ENCODE measurements around the gene PEBP1. TPM values are rescaled to one million over a fixed set of nuclear protein-coding genes. Genes with fewer than 3 reads are reported as not detected.

Gene PEBP1
- 100 to 1,000 TPM; 315 to 322 TPM for total RNA-seq
- long read RNA-seq, transcript PEBP1-201 (4 exons, 1,697 nt) = major isoform, 566 of 572 reads
- long read RNA-seq, partial matches to known transcripts = 3 of 572 reads
- long read RNA-seq, other reads (novel, unspliced or antisense) = 3 of 572 reads

GRCh38 chr12:118135788-118136558 lies at the start of gene PEBP1:
TSS of gene PEBP1 (plus strand) at chr12:118136124. CDS start at chr12:118136210, 86 bp downstream.
- DNase-seq (peak; percentile 95), ATAC-seq (peak; percentile 99 to 100)
- intact Hi-C loops (cut with DNase I) = no loop called here

- intact Hi-C loops (cut with DNase I) = no loop called here
- ATAC-seq (no peak), DNase-seq (no peak)
These were observed 46.1 kb upstream of the PEBP1 start for GRCh38 chr12:118089782-118090181.

- intact Hi-C loops (cut with DNase I) = no loop called here
- DNase-seq (no peak), ATAC-seq (no peak)
These were observed 41.9 kb upstream of the PEBP1 start for GRCh38 chr12:118094039-118094438.

- no peak for DNase-seq
- no peak for ATAC-seq
- intact Hi-C loops (cut with DNase I) = no loop called here
These were observed 37.5 kb upstream of the PEBP1 start for GRCh38 chr12:118098401-118098800.

GRCh38 chr12:118098911-118099671 lies 36.8 kb upstream of the PEBP1 start:
- ATAC-seq = no peak
- DNase-seq = no peak
- intact Hi-C loops (cut with DNase I) = no loop called here

- intact Hi-C loops (cut with DNase I) = loop anchor here in 1 of 2 donors (5.0 kb wide), 1 partner anchor 39 kb away; the partner anchor contains the start of gene WSB2
- ATAC-seq (no peak), DNase-seq (no peak)
These were observed 34.9 kb upstream of the PEBP1 start for GRCh38 chr12:118101051-118101450.

- intact Hi-C loops (cut with DNase I) = loop anchor here in 1 of 2 donors (5.0 kb wide), 1 partner anchor 40 kb away; the partner anchor contains the start of gene WSB2
- DNase-seq (no peak), ATAC-seq (no peak)
These were observed 33.9 kb upstream of the PEBP1 start for GRCh38 chr12:118102070-118102469.

- intact Hi-C loops (cut with DNase I) = loop anchor here in 1 of 2 donors (5.0 kb wide), 1 partner anchor 40 kb away; the partner anchor contains the start of gene WSB2
- ATAC-seq (no peak), DNase-seq (no peak)
These were observed 33.3 kb upstream of the PEBP1 start for GRCh38 chr12:118102609-118103008.

GRCh38 chr12:118103201-118103600 lies 32.7 kb upstream of the PEBP1 start:
- DNase-seq (peak; percentile 44), ATAC-seq (peak; percentile 9 to 35)
- intact Hi-C loops (cut with DNase I) = loop anchor here in 1 of 2 donors (5.0 kb wide), 1 partner anchor 41 kb away; the partner anchor contains the start of gene WSB2

- peak; percentile 96 to 98 for ATAC-seq
- intact Hi-C loops (cut with DNase I) = loop anchor here in 1 of 2 donors (5.0 kb wide), 1 partner anchor 41 kb away; the partner anchor contains the start of gene WSB2
- peak; percentile 68 for DNase-seq
These were observed 32.1 kb upstream of the PEBP1 start, which contains the start of gene VSIG10 for GRCh38 chr12:118103601-118104382. TSS of gene VSIG10 (minus strand) at chr12:118104011. CDS start at chr12:118103671, 340 bp downstream.

- intact Hi-C loops (cut with DNase I) = no loop called here
- ATAC-seq (no peak), DNase-seq (no peak)
These were observed 28.9 kb upstream of the PEBP1 start for GRCh38 chr12:118107011-118107410.

GRCh38 chr12:118107694-118108093 lies 28.2 kb upstream of the PEBP1 start:
- DNase-seq (no peak), ATAC-seq (no peak)
- intact Hi-C loops (cut with DNase I) = no loop called here

- intact Hi-C loops (cut with DNase I) = no loop called here
- no peak for ATAC-seq
- no peak for DNase-seq
These were observed 26.8 kb upstream of the PEBP1 start for GRCh38 chr12:118109088-118109487.

GRCh38 chr12:118119449-118119879 lies 16.5 kb upstream of the PEBP1 start:
- ATAC-seq (no peak), DNase-seq (no peak)
- intact Hi-C loops (cut with DNase I) = no loop called here

GRCh38 chr12:118120579-118121363 lies 15.2 kb upstream of the PEBP1 start:
- intact Hi-C loops (cut with DNase I) = loop anchor here in 1 of 2 donors (2.0 to 10.0 kb wide), 2 partner anchors 64 to 256 kb away; partner anchors contain the start of gene SUDS3

GRCh38 chr12:118122264-118122663 lies 13.7 kb upstream of the PEBP1 start:
- no peak for ATAC-seq
- DNase-seq = no peak
- intact Hi-C loops (cut with DNase I) = loop anchor here in 1 of 2 donors (10.0 kb wide), 1 partner anchor 63 kb away; no protein-coding TSS in a partner anchor

More at GRCh38 chr12:118120579-118121363, 15.2 kb upstream of the PEBP1 start:
- ATAC-seq = peak; percentile 87 to 91
- DNase-seq = peak; percentile 77

GRCh38 chr12:118124333-118124874 lies 11.5 kb upstream of the PEBP1 start:
- intact Hi-C loops (cut with DNase I) = loop anchor here in 1 of 2 donors (10.0 kb wide), 1 partner anchor 60 kb away; no protein-coding TSS in a partner anchor
- ATAC-seq = no peak
- DNase-seq = no peak
